Tibial nerve (tissue), 3 donors: Measurements from ENCODE around the gene OSBPL5.

Experiments
- CTCF ChIP-seq, 5 experiments: fragments of 200-600 bp in 3 of 5; fragments of 450-650 bp in 2 of 5; sonication (generic) in 3 of 5; IDR thresholded peaks; one replicate each; pipeline ENCODE4 v1.5.1; 2016 to 2019; ENCODE audit warnings: antibody characterized with exemption in 5 of 5, mild to moderate bottlenecking in 3 of 5, moderate library complexity in 2 of 5
- POLR2A ChIP-seq, 2 donors: fragments of 450-650 bp; IDR thresholded peaks; one replicate each; pipeline ENCODE4 v1.6.1; 2017; ENCODE audit warnings: antibody characterized with exemption in 2 of 2, mild to moderate bottlenecking in 2 of 2, moderate library complexity in 2 of 2

- TF ChIP-seq CTCF (IDR thresholded peaks at IDR 0.05) (no peak), POLR2A (IDR thresholded peaks at IDR 0.05) (no peak)
These were observed 11.7 kb downstream of the OSBPL5 start for GRCh38 chr11:3153291-3153861.
